Spinal cord (tissue), 10 donors: ENCODE data around the gene APCDD1. TPM values are rescaled to one million over a fixed set of nuclear protein-coding genes. Genes with fewer than 3 reads are reported as not detected.

Experiments
- DNase-seq, 6 donors: peaks; one replicate each; pipeline versions ENCODE4 v3.0.0 to v3.0.0-alpha.2; 2013 to 2015; ENCODE audit warnings: low spot score in 6 of 6, low read depth in 4 of 6
- H3K27ac ChIP-seq: one replicate; pipeline ENCODE4 v1.5.1; 2013; ENCODE audit warnings: low read depth, low read length, control low read depth
- H3K27me3 ChIP-seq: one replicate; pipeline ENCODE4 v1.6.1; 2013; ENCODE audit warnings: low read length; ENCODE audit not compliant: control insufficient read depth, insufficient read depth
- H3K36me3 ChIP-seq: one replicate; pipeline ENCODE4 v1.6.1; 2013; ENCODE audit warnings: low read length; ENCODE audit not compliant: control insufficient read depth, insufficient read depth
- H3K4me1 ChIP-seq: one replicate; pipeline ENCODE4 v1.6.1; 2013; ENCODE audit warnings: low read length; ENCODE audit not compliant: control insufficient read depth, insufficient read depth
- H3K4me3 ChIP-seq: one replicate; pipeline ENCODE4 v1.5.1; 2013; ENCODE audit warnings: low read depth, low read length, control low read depth
- H3K9me3 ChIP-seq: one replicate; pipeline ENCODE4 v1.6.1; 2013; ENCODE audit warnings: low read length; ENCODE audit not compliant: control insufficient read depth, insufficient read depth
- WGBS: methylation state at CpG from one replicate; pipeline ENCODE4 v1.1.5; 2013; ENCODE audit warnings: missing lambda C conversion rate; ENCODE audit not compliant: insufficient coverage; 5-methylcytosine and 5-hydroxymethylcytosine counted together
- polyA plus RNA-seq, 2 donors: library from polyadenylated mRNA; unstranded; fragments of 120-200 nt; gene quantifications; one replicate each; pipeline ENCODE4 v1.2.1, GENCODE V29; 2013; ENCODE audit not compliant: insufficient read length in 2 of 2
- total RNA-seq, 2 donors: library from RNA; depleted of rRNA in 1 of 2; stranded (reverse); fragments of 120-200 nt in 1 of 2; fragments of >200 nt in 1 of 2; gene quantifications; one replicate each; pipeline versions ENCODE4 v1.2.3 to v1.2.4, GENCODE V29; 2013 to 2014
- donor health status: healthy.

The APCDD1 gene
- total and polyA plus RNA-seq, 4 donors, result 91.9 to 431 (median 226) TPM

- no peak for DNase-seq
- Histone ChIP-seq H3K27ac (no peak overlapping the region), H3K36me3 (no peaks in the 10 kb centered on the region), H3K4me3 (no peak overlapping the region), H3K9me3 (no peaks in the 10 kb centered on the region), H3K4me1 (peaks cover 11% of the 10 kb centered on the region), H3K27me3 (no peaks in the 10 kb centered on the region)
- WGBS, result 66% methylated on average over 4 of the region's 4 CpGs
Observed at GRCh38 chr18:10515456-10515855, 61.0 kb downstream of the APCDD1 start.

- no peak overlapping the region for H3K27ac ChIP-seq
- 100% methylated on average over 1 of the region's 2 CpGs for WGBS
Observed at GRCh38 chr18:10516078-10516477, 61.6 kb downstream of the APCDD1 start.

GRCh38 chr18:10518595-10519255 lies 64.3 kb downstream of the APCDD1 start:
- Histone ChIP-seq H3K27me3 (no peaks in the 10 kb centered on the region), H3K27ac (no peak overlapping the region), H3K4me1 (peaks cover 8% of the 10 kb centered on the region), H3K4me3 (no peak overlapping the region), H3K9me3 (no peaks in the 10 kb centered on the region), H3K36me3 (no peaks in the 10 kb centered on the region)
- 50% methylated on average over 8 of the region's 12 CpGs for WGBS
- DNase-seq, result peak in 3 of 6 donors; percentile 48 to 86 (median 85)

More at GRCh38 chr18:10516078-10516477, 61.6 kb downstream of the APCDD1 start:
- no peaks in the 10 kb centered on the region for H3K36me3 ChIP-seq
- DNase-seq, result no peak
- no peak overlapping the region for H3K4me3 ChIP-seq
- H3K9me3 ChIP-seq, result no peaks in the 10 kb centered on the region
- peaks cover 11% of the 10 kb centered on the region for H3K4me1 ChIP-seq
- H3K27me3 ChIP-seq, result no peaks in the 10 kb centered on the region

- H3K9me3 ChIP-seq, result no peaks in the 10 kb centered on the region
- no peaks in the 10 kb centered on the region for H3K27me3 ChIP-seq
- H3K36me3 ChIP-seq, result no peaks in the 10 kb centered on the region
- 100% methylated on average over 1 of the region's 2 CpGs for WGBS
- H3K27ac ChIP-seq, result peak overlapping the region; percentile 58
- H3K4me3 ChIP-seq, result no peak overlapping the region
- DNase-seq, result no peak
- peaks cover 8% of the 10 kb centered on the region for H3K4me1 ChIP-seq
Observed at GRCh38 chr18:10519366-10519765, 64.9 kb downstream of the APCDD1 start.

- no peak overlapping the region for H3K4me3 ChIP-seq
- no peaks in the 10 kb centered on the region for H3K27me3 ChIP-seq
- H3K9me3 ChIP-seq, result no peaks in the 10 kb centered on the region
- H3K27ac ChIP-seq, result peak overlapping the region; percentile 58
- H3K4me1 ChIP-seq, result peaks cover 8% of the 10 kb centered on the region
- H3K36me3 ChIP-seq, result no peaks in the 10 kb centered on the region
- peak in 5 of 6 donors; percentile 79 to 97 (median 80) for DNase-seq
- 29% methylated on average over 4 of the region's 17 CpGs for WGBS
Observed at GRCh38 chr18:10519999-10520935, 65.8 kb downstream of the APCDD1 start.

- Histone ChIP-seq H3K4me3 (no peak overlapping the region), H3K36me3 (no peaks in the 10 kb centered on the region), H3K27ac (no peak overlapping the region), H3K27me3 (no peaks in the 10 kb centered on the region), H3K9me3 (no peaks in the 10 kb centered on the region), H3K4me1 (peaks cover 8% of the 10 kb centered on the region)
- no peak for DNase-seq
- WGBS, result 95% methylated on average over 8 of the region's 8 CpGs
Observed at GRCh38 chr18:10521566-10521965, 67.1 kb downstream of the APCDD1 start.

GRCh38 chr18:10522574-10522973 lies 68.1 kb downstream of the APCDD1 start:
- H3K27ac ChIP-seq, result no peak overlapping the region
- WGBS, result 65% methylated on average over 2 of the region's 2 CpGs

GRCh38 chr18:10523544-10523943 lies 69.1 kb downstream of the APCDD1 start:
- DNase-seq, result no peak
- Histone ChIP-seq H3K9me3 (no peaks in the 10 kb centered on the region), H3K27me3 (no peaks in the 10 kb centered on the region), H3K4me3 (no peak overlapping the region), H3K36me3 (no peaks in the 10 kb centered on the region), H3K4me1 (peaks cover 21% of the 10 kb centered on the region), H3K27ac (no peak overlapping the region)
- 62% methylated on average over 2 of the region's 4 CpGs for WGBS

More at GRCh38 chr18:10522574-10522973, 68.1 kb downstream of the APCDD1 start:
- Histone ChIP-seq H3K36me3 (no peaks in the 10 kb centered on the region), H3K4me3 (no peak overlapping the region), H3K27me3 (no peaks in the 10 kb centered on the region), H3K9me3 (no peaks in the 10 kb centered on the region), H3K4me1 (peaks cover 17% of the 10 kb centered on the region)
- no peak for DNase-seq

- 80% methylated on average over 9 of the region's 11 CpGs for WGBS
- no peak overlapping the region for H3K4me3 ChIP-seq
- H3K27ac ChIP-seq, result no peak overlapping the region
- peaks cover 14% of the 10 kb centered on the region for H3K4me1 ChIP-seq
- no peaks in the 10 kb centered on the region for H3K9me3 ChIP-seq
- no peaks in the 10 kb centered on the region for H3K27me3 ChIP-seq
- no peak for DNase-seq
- no peaks in the 10 kb centered on the region for H3K36me3 ChIP-seq
Observed at GRCh38 chr18:10524507-10525370, 70.3 kb downstream of the APCDD1 start.
